LHCN-M2 (cell line): ENCODE data around the gene CDH4. TPM values are rescaled to one million over a fixed set of nuclear protein-coding genes. Genes with fewer than 3 reads are reported as not detected.

ENCODE experiments used
- DNase-seq: peaks from one replicate; pipeline ENCODE4 v3.0.0-alpha.2; 2012; ENCODE audit warnings: low read depth
- polyA plus RNA-seq: library from polyadenylated mRNA; unstranded; fragments of >200 nt; gene quantifications from one replicate; pipeline ENCODE4 v1.2.1, GENCODE V29; 2012; ENCODE audit warnings: missing spikeins
- total RNA-seq: library from RNA; depleted of rRNA; stranded (reverse); fragments of >200 nt; gene quantifications from 2 replicates; pipeline ENCODE4 v1.2.3, GENCODE V29; 2014; rRNA removed

Gene CDH4
- 0.98 and 1.3 TPM in 2 replicates for total RNA-seq
- 2.4 TPM for polyA plus RNA-seq

DNA sequence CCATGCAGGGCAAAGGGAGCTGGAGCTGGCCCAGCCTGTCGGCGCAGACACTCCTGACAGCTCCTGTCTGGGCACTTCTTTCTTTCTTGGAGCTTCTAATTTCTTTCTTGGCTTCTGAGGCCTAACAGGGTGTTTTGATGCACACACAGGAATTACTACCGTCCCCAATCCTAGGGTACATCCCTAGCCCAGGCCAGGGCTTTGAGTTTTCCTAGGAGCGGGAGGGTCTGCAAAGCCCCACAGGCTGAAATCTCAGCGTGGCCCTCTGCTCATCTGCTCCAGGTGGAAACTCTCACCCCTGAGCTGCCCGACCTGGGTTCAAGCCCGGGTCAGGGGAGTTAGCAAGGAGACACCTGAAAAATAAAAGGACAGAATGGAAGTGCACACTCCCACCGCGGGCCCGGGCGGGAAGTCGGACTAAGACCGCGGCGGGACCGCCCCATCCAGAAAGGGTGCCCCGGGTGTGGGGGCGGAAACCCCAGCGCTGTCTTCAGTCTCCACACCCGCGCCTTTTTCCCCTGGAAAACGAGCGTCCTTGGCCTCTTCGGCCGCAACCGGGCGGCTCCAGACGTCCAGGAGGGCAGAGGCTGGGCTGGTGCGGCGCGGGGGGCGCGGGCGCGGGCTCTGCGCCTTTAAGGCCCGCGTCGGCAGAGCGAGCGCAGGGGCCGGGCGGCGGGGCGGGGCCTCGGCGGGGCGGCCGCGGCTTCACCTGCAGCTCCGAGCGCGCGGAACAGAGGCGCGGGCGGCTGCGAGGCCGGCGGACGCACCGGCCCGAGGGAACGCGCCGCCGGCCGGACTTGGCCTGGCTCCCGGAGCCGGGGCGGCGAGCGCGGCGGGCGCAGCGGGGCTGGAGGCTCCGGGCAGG lies at the start of gene CDH4:
CDH4 (plus strand) TSS at position 733 of the 865 bp plus-strand sequence.
- DNase-seq: peak; percentile 2

DNA sequence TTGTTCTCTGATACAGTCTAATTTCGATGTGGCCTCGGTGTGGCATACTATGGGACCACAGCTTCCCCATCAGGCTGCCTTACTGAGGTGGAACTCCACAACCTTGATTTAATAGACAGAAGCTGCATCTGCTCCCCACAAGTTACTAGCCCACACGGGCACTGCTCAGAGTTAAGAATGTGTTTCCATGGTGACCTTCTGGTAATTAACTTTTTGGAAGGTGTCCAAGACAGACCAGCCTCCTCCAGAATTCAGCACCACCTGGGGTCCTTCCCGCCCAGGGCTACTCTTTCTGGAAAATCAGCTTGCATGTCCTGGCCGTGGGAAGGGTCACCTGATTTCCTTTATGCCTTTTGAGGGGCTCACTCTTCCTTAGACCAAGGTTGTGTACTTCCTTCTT lies 48.7 kb upstream of the CDH4 start:
- DNase-seq: no peak

DNA sequence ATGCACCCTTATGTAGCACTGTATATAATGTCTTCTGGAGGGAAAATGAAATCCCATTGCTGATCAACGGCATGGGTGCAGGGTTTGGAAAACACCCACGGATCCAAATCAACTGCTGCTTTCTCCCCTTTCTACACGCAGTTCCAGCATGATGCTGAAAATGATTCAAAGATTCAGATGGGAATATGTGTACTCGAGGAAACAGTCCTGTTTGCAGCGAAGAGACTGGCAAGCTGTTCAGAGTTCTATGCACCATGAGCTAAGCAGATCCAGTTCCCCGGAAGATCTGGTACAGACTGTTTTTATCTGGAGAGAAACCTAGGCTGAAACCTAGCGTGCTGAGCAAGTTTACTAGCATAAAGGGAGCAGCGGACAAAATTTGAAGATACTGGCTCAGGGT lies 47.9 kb upstream of the CDH4 start:
- DNase-seq: no peak

DNA sequence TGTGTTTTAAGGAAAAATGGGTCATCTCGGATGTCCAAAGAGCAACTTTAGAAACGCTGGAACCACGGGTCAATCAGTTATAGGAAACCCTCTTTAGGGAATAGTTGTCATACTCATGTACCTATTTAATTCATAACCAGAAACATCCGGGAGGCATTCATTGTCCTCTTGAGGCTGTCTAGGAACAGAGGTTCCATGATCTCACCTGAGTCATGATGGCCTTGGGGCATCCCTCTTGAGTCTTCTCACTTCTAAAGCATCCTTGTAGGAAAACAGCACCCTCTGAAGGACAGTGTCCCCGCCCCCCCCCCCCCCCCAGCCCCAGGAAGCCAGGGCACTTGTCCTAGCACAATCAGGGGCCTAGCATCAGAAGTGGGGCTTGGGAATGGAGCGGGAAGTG lies 46.3 kb upstream of the CDH4 start:
- no peak for DNase-seq

DNA sequence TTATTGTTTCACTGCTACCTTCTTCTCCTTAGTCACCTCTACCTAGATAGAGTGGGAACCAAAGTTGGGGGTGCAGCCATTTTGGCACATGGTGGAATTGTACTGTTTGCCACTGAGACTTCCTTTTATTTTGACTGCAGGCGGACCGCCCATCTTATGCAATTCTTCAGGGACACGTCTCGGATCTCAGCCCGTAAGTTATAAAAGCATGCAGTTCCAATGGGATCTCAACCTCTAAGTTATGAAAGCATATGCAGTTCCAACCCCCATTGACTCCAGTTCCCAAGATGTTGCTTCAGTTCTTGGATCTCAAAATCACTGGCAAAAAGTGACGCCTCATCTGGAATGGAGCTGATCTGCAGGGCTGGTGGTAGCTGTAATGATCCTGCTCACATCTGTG lies 41.2 kb upstream of the CDH4 start:
- DNase-seq: no peak

DNA sequence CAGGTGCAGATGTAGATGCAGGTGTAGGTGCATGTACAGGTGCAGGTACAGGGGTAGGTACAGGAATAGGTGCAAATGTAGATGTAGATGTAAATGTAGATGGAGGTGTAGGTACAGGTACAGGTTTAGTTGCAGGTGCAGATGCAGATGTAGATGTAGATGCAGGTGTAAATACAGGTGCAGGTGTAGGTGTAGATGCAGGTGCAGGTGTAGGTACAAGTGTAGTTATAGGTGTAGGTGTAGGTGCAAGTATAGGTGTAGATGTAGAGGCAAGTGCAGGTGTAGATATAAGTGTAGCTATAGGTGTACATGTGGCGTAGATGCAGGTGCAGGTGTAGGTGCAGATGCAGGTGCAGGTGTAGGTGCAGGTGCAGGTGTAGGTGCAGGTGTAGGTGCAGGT lies 34.2 kb upstream of the CDH4 start:
- no peak for DNase-seq

DNA sequence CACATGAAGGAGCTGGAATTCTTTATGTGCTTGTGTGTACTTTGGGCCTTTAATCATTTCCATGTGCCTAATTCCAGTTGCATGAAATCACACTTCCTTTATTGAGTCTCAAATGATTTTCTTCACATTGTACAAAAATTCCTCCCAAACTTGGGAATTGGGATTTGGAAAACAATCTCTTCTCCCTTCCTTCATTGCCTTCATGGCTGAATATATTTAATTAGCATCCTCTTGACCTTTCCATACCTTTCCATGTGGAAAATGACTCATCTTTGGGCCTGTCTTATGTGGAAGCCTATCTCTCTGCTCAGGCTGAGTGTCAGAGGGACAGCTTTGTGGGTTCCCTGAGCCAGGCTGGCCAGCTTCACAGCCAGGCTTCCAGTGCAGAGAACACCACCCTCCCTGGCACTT lies 33.0 kb upstream of the CDH4 start:
- DNase-seq: peak; percentile 4

DNA sequence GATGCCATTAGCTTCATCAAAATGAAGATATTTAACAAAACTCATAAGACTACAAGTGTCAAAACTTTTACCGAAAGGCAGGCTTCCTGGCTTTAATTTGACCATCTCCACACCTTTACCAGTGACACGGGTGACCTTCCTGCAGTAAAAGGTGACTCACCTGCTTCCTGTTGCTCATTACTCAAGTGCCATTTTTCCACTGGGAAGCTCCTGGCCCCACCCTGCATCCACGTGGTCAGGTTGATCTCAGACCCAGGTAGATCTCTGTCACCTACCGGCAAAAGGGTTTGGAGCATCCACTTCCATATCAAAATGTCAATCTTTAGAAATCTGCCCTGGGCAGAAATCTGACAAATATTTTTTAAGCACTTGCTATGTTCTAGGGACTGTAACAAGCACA lies 31.9 kb upstream of the CDH4 start:
- DNase-seq: no peak

DNA sequence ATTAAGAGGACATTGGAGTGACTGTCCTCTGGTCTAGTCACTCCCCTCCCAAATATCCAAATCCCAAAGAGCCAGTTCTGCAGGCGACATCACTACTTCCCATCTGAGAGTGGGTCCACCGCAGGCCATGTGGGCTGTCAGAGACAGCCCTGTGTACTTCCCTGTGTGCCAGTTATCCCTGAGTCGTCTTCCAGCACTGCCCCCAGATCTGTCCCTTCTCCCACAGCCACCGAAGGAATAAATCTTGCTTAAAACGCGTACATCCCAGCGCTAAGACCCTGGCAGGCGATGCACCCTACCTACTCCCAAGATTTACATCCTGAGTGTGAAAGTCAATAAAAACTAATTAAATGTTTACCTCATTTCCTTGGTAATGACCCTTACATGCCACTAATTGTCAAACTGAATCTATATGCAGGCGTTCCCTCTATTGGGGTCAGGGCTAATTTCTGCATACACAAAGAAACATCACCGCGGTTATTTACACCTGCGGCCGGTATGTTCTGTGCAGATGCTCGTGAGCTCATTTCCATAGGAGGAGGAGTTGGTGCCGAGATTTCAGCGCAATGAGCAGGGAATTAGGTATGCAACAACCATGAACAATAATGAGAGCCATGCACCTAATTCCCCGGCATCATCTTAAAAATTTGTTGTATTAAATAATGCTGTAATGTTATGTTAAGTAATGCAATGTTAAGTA lies 31.3 kb upstream of the CDH4 start:
- DNase-seq: no peak

DNA sequence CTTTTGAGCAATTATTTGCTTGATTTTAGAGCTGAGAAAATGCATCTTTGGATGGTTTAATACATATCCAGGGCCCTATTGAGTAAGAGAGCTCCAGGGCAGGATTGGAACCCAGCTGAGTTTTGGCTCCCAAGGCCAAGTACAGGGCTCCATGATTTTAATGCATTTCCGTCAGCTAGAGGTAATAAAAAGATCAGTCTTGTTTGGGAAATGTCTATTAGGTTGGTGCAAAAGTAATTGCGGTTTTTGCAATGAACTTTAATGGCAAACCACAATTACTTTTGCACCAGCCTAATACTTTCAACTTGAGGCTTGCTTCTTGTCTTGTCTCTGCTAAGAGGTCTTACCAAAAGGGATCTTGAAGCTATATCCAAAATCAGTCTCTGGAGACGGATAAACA lies 29.4 kb upstream of the CDH4 start:
- DNase-seq: no peak

DNA sequence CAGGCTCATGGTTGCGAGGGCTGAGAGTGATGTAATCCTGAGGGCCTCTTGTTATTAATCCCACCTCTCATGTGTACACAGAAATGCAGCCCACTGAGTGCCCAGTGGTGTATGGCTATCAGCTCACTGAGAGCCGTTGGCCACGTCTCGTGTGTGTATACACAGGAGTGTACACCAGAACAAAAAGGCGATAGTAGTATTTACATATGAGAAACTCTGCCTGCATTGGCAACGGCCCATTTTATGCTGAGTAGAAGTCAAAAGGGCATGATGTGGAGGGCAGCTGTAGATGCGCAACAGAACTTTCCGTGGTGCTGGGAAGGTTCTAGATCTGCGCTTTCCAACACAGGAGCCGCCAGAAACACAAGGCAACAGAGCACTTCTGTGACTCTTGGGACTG lies 28.9 kb upstream of the CDH4 start:
- DNase-seq: no peak

DNA sequence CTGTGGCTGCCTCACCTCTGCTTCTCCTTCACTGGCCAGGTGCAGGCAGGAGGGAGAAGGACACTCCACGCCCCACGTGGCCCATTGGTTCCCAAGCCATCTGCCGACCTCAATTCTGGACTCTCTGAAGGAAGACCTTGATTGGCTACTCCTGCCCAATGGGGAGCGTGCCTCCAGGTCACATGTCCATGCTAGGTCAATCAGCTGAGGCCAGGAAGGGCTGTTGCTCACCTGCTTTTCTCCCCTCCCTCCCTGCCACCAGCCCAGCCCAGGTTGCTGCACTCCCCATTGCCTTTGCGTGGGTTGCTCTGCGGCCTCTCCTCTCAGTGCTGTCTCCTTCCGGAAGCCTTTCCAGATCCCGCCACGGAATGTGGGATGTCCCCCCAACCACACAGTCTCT lies 21.9 kb upstream of the CDH4 start:
- DNase-seq: no peak

DNA sequence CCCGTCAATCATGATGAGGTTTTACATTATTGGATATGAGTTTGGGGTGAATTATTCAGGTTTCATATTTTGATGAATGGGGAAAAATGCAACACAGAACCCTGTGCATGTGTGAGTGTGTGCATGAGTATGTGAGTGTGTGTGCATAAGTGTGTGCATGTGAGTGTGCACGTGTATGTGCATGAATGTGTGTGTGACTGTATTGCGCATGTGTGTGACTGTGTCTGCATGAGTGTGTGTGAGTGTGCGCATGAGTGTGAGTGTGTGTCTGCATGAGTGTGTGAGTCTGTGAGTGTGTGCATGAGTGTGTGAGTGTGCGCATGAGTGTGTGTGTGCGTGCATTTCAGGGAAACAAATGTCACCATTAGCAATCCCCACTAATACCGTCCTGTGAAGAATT lies 18.5 kb upstream of the CDH4 start:
- DNase-seq: no peak

DNA sequence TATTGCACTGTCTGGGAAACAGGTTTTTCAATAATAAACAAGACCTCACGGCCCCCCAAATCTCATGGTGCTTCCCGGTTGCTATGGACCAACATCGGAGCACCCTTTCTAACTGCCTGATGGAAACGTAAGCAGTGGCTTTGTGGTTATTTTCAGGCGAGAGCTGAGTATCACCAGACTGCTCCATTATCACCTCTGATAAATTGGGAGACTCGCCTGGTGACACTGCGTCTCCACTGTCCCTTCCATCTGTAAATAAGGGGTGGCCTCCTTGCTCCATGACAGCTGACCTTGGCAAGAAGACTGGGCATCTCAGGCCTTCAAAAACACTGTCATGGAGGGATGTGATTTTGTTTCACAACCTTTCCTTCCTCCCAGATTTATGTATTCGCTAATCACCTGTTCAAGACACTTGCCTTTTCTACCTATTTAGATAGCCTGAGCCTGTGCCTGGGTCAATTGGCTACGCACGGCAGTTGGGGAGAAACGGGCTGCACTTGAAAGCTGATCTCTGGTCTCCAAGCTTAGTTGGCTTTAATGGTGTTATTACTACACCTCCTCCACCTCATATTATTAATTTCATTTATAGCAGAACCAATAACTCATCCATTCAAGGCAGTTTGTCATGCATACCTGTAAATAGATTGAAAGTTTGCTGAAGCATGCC lies 17.7 kb upstream of the CDH4 start:
- DNase-seq: no peak

DNA sequence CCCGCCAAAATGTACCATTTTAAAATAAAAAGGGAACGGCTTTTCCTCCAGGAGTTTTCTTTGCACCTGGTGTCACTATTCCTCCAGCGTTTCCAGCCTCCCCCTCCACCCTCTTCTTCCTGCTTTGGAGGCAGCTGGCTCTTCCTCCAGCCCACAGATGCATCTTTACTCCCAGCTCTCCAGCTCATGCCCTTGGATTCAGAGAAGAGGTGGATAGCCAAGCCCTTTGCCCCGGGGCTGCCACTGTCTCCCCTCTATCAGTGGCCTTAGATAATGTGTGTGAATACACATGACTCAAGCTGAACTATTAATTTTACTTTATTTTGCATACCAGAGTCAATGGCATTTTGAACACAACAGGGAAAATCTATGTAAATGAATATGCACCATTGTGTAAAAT lies 15.3 kb upstream of the CDH4 start:
- no peak for DNase-seq

DNA sequence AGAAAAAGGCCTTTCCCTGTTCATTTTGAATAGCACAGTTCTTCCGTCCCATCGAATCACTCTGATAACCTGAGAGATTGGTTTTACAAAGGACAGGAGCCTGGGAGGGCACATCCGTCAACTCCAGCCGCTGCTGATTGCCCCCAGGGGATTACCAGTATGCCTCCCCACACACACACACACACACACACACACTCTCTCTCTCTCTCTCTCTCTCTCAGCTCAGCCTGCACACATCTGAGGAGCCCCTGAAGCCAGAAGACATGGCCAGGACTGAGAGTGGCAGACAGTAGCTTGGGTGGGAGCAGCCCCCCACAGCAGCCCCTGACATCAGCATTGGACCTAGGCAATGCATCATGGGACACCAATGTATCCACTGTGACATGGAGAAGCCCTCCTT lies 13.2 kb upstream of the CDH4 start:
- no peak for DNase-seq

DNA sequence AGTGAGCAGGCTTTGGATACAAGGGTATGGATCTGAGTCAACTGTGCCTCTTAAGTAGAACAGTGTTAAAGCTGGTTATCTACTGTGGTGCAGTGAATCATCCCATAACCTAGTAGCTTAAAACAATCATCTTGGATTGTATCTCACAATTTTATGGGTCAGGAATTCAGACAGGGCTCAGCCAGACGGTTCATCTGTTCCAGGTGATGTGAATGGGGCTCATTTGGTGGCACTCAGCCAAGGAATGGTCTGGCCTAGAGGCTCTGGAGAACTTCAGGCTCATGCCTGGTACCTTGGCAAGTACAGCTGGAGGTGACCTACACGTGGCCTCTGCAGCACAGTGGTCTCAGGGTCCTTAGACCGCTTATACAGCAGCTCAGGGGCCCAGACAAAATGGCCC lies 11.2 kb upstream of the CDH4 start:
- no peak for DNase-seq

DNA sequence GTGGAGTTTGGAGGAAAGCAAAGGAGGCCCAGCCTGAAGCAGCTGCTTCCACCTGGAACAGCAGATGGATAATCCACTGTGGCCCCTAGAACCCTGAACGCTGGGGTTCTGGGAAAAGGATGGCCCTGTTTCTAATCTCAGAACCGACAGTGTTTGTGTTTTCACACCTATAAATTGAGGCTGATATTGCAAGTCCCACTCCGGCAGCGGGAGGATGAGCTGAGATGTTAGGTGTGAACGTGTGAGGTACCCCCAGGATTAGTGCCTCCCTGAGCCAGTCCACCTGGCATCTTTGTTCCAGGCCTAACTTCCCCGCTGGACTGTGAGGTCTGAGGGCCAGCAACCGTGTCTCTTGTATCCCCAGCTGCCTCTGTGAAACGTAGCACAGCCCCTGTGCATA lies 7.8 kb upstream of the CDH4 start:
- DNase-seq: no peak

DNA sequence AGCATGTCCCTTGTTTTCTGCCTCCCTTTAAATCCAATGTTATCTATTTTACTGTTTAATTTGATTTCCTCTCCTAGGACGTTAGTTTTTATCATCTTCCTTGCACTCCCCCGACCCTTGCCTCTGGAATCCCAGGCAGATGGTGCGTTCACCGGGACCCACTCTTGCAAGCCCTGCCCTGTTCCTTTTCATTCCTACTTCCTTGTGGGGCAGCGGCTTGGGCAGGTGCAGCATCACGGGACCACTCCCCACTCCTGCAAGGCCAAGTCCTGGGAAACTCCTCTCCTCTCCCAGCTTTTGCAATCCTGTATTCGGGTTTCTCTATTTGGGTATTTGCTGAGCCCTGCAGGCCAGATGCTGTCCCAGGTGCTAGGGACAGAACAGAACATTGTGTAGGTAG lies 5.8 kb upstream of the CDH4 start:
- DNase-seq: no peak

DNA sequence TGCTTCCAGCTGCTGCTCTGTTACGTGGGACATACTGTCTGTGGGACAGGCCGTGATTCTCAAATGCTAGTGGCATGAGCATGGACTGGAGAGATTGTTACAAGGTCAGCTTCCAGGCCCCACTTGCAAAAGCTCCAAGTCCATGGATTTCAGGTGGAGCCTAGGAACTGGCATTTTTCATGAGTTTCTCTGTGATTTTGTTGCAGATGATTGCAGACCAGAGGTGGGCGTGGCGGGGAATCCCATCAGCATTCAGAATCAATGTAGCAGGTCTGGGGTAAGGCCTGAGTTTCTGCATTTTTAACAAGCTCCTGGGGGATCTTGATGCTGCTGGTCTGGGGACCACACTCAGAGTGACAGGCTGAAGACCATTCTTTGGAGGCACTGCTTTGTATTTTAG lies 2.4 kb upstream of the CDH4 start:
- no peak for DNase-seq

DNA sequence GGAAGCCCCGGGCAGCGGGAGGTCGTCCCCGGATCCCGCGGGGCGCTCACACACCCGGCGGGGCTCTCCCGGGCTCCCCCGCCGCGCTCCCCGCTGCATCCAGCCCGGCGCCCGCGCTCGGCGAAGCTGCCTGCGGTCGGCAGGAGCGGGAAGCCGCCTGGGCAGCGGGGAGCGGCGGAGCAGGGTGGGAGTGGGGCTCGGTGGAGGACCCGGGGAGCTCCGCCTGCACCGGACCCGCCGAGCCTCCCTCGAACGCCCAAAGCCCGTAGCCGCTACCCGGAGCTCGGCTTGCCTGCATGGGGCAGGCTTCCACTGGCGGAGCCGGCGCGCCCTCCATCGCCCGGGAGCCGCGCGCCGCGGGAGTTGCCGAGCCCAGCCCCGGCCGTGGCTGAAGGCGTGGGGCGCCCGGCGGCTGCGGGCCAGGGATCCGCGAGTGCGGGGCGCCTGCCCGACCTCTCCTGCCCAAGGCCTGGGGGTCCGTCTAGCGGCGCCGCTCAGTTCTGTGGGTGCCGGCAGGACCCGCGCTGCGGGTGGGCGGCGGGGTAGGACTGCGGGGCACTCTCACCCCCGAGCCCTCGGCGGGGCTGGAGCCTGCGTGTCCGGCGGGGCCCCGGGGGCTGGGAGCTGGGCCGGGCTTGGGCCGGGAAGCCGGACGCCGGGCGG lies 671 bp downstream of the CDH4 start:
- DNase-seq: peak; percentile 23

DNA sequence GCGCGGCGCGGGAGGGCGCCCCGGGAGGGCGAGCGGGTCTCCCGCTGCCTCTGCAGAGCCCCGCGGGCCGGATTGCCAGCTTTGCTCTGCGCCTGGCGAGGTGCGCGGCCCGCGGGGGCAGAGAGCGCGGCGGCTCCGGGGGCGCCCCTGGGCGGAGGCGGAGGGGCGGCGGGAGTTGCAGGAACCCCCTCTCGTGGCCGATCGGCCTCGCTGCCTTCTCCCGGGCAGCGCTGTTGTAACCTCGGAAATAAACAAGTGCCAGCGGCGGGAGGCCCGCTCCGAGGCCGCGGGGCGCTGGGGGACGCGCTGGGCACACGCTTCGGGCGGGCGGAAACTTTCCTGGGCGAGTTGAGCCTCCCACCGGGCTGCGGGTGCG lies 1.2 kb downstream of the CDH4 start:
- peak; percentile 34 for DNase-seq
